Calu3 (cell line): ENCODE results near the gene GNA14. TPM values are rescaled to one million over a fixed set of nuclear protein-coding genes. Genes with fewer than 3 reads are reported as not detected.
"Not testable (repeated sequence)": the region's sequence is repeated elsewhere in the genome, so short reads cannot be mapped to it uniquely, and the experiment has no call there.

Experiments
- BruUV-seq: library from RNA; stranded (reverse); fragments of 400-500 nt; replicated peaks from 2 replicates; lab custom pipeline; 2021; lab: Mats Ljungman, UMichigan
- CTCF ChIA-PET: fragments of 300-600 bp; sonication (Branson Sonifier 250); formaldehyde crosslinking; loops from one replicate; lab custom pipeline; 2022; ENCODE audit warnings: antibody characterized with exemption; lab: Charles Lee
- DNase-seq: peaks from one replicate; pipeline ENCODE4 v3.0.0; 2022
- H3K27ac Mint-ChIP-seq: one replicate; pipeline ENCODE4 v1.8.0; 2022; ENCODE audit warnings: mixed read lengths; ENCODE audit not compliant: unreplicated experiment
- H3K27me3 Mint-ChIP-seq: one replicate; pipeline ENCODE4 v1.8.0; 2022; ENCODE audit warnings: mixed read lengths; ENCODE audit not compliant: unreplicated experiment
- H3K36me3 Mint-ChIP-seq: one replicate; pipeline ENCODE4 v1.8.0; 2022; ENCODE audit warnings: mild to moderate bottlenecking, moderate library complexity, mixed read lengths; ENCODE audit not compliant: insufficient read depth, unreplicated experiment
- H3K4me1 Mint-ChIP-seq: one replicate; pipeline ENCODE4 v1.8.0; 2022; ENCODE audit warnings: mild to moderate bottlenecking, low read depth, mixed read lengths; ENCODE audit not compliant: unreplicated experiment
- H3K4me3 Mint-ChIP-seq: one replicate; pipeline ENCODE4 v1.8.0; 2022; ENCODE audit warnings: mild to moderate bottlenecking, low read depth, moderate library complexity, mixed read lengths; ENCODE audit not compliant: unreplicated experiment
- H3K9me3 Mint-ChIP-seq: one replicate; pipeline ENCODE4 v1.8.0; 2022; ENCODE audit warnings: low read depth, mixed read lengths; ENCODE audit not compliant: unreplicated experiment
- intact Hi-C: fragments of 100-400 bp; cut with micrococcal nuclease; formaldehyde crosslinking; loops from one replicate; pipeline ENCODE4 v1.10.0; 2022; ENCODE audit not compliant: unreplicated experiment
- total RNA-seq: library from RNA; stranded (reverse); gene quantifications from 2 replicates; pipeline ENCODE4 v1.2.3, GENCODE V29; 2022
- TF ChIP-seq, protein P1 (sequence below): fragments of 200-600 bp; IDR thresholded peaks from one replicate; pipeline ENCODE4 v1.8.0; 2022; ENCODE audit warnings: antibody characterized with exemption; ENCODE audit not compliant: unreplicated experiment

Gene GNA14
- total RNA-seq, 1 experiment from 2014 or later = not detected

- Mint-ChIP-seq H3K4me3 (no peak overlapping the region), H3K4me1 (no peaks in the 10 kb centered on the region), H3K27me3 (no peaks in the 10 kb centered on the region), H3K9me3 (no peaks in the 10 kb centered on the region), H3K36me3 (no peaks in the 10 kb centered on the region), H3K27ac (no peak overlapping the region)
- CTCF ChIA-PET = no interaction called here
- no peak for DNase-seq
- intact Hi-C loops = no loop called here
- TF ChIP-seq, protein P1, sequence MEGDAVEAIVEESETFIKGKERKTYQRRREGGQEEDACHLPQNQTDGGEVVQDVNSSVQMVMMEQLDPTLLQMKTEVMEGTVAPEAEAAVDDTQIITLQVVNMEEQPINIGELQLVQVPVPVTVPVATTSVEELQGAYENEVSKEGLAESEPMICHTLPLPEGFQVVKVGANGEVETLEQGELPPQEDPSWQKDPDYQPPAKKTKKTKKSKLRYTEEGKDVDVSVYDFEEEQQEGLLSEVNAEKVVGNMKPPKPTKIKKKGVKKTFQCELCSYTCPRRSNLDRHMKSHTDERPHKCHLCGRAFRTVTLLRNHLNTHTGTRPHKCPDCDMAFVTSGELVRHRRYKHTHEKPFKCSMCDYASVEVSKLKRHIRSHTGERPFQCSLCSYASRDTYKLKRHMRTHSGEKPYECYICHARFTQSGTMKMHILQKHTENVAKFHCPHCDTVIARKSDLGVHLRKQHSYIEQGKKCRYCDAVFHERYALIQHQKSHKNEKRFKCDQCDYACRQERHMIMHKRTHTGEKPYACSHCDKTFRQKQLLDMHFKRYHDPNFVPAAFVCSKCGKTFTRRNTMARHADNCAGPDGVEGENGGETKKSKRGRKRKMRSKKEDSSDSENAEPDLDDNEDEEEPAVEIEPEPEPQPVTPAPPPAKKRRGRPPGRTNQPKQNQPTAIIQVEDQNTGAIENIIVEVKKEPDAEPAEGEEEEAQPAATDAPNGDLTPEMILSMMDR = no peak
- no TSS peak for BruUV-seq
Observed at GRCh38 chr9:77418226-77418625, 229.9 kb downstream of the GNA14 start.

GRCh38 chr9:77417566-77417965 is 230.6 kb downstream of the GNA14 start:
- Mint-ChIP-seq H3K4me1 (no peaks in the 10 kb centered on the region), H3K9me3 (no peaks in the 10 kb centered on the region), H3K27me3 (no peaks in the 10 kb centered on the region), H3K4me3 (no peak overlapping the region), H3K27ac (no peak overlapping the region), H3K36me3 (no peaks in the 10 kb centered on the region)
- intact Hi-C loops = no loop called here
- CTCF ChIA-PET = no interaction called here
- TF ChIP-seq, protein P1 = no peak
- no peak for DNase-seq
- BruUV-seq = no TSS peak

GRCh38 chr9:77408521-77408920 is 239.6 kb downstream of the GNA14 start:
- H3K4me3 Mint-ChIP-seq, H3K27ac Mint-ChIP-seq, H3K27me3 Mint-ChIP-seq, CTCF ChIA-PET, BruUV-seq, H3K4me1 Mint-ChIP-seq, intact Hi-C loops, H3K36me3 Mint-ChIP-seq, H3K9me3 Mint-ChIP-seq, DNase-seq: not testable (repeated sequence)

DNA sequence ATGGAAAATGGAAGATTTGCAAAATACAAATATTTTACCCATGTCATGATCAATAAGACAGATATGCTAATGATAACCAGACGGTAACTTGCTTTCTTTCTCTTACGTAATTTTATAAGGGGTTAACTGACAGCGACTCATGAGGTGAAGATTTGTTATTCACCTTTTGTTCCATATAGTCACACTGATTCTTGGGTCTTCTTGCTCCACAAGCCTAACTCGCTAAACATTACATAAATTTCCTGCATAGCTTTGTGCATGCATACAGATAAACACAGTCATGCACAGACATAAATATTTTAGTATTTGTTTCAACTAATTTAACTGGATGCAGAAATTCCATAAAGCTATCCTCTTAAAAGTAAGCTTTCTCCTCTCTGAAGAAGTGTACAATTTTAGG is 244.9 kb downstream of the GNA14 start:
- CTCF ChIA-PET = no interaction called here
- H3K27me3 Mint-ChIP-seq = no peaks in the 10 kb centered on the region
- peaks cover 6% of the 10 kb centered on the region for H3K9me3 Mint-ChIP-seq
- TF ChIP-seq, protein P1 = no peak
- H3K27ac Mint-ChIP-seq = no peak overlapping the region
- BruUV-seq = no TSS peak
- no peaks in the 10 kb centered on the region for H3K4me1 Mint-ChIP-seq
- no peak overlapping the region for H3K4me3 Mint-ChIP-seq
- no peak for DNase-seq
- intact Hi-C loops = no loop called here
- peaks cover 8% of the 10 kb centered on the region for H3K36me3 Mint-ChIP-seq

DNA sequence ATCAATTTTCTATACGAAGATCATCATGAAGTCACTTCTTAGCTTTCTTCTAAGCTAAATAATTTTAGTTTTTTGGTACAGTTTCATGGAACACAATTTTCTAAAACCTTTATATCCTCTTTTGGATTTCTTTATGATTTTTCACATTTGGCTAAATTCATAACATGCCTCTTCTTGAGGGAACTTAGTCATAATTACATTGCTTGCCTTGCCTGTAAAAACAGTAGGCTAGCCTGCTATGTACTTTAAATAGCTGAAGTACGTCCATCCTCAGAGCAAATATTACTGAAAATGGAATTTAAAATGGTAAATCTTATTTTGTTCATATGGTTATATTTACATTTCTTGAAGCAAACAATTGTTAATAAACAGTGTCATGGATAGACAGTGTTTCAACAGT is 245.8 kb downstream of the GNA14 start:
- Mint-ChIP-seq H3K36me3 (peaks cover 7% of the 10 kb centered on the region), H3K4me3 (no peak overlapping the region), H3K27ac (no peak overlapping the region), H3K4me1 (no peaks in the 10 kb centered on the region), H3K9me3 (peaks cover 3% of the 10 kb centered on the region), H3K27me3 (no peaks in the 10 kb centered on the region)
- BruUV-seq = no TSS peak
- DNase-seq = no peak
- intact Hi-C loops = no loop called here
- CTCF ChIA-PET = no interaction called here
- TF ChIP-seq, protein P1 = no peak
